Endothelial cell of umbilical vein (primary cell): ENCODE results near the gene CHCHD3. TPM values are rescaled to one million over a fixed set of nuclear protein-coding genes. Genes with fewer than 3 reads are reported as not detected.

Experiments
- BruUV-seq: library from RNA; stranded (reverse); fragments of 400-500 nt; replicated peaks from 2 replicates; lab custom pipeline; 2021; lab: Mats Ljungman, UMichigan
- CTCF ChIA-PET: fragments of 300-600, 350-600 bp; sonication (Branson Sonifier 250); formaldehyde crosslinking; loops from one replicate; lab custom pipeline; 2021; ENCODE audit warnings: antibody characterized with exemption, inconsistent platforms; lab: Charles Lee
- POLR2A ChIA-PET: fragments of 300-600, 350-600 bp; sonication (Branson Sonifier 250); formaldehyde crosslinking; loops from one replicate; lab custom pipeline; 2021; ENCODE audit warnings: antibody characterized with exemption, inconsistent platforms; lab: Charles Lee
- DNase-seq: peaks from one replicate; pipeline ENCODE4 v3.0.0-alpha.2; 2011; ENCODE audit warnings: low read depth, low spot score
- FAIRE-seq: peaks from 2 replicates; lab custom pipeline; 2011; peaks lifted over from hg19 to GRCh38; lab: Jason Lieb, UNC
- H2AFZ ChIP-seq: 2 replicates; pipeline ENCODE4 v1.6.0; 2012; ENCODE audit warnings: low read depth, low read length, control low read depth, inconsistent platforms
- H3K27ac ChIP-seq: 2 replicates; pipeline ENCODE4 v1.5.1; 2011; ENCODE audit warnings: low read depth, mild to moderate bottlenecking, control low read depth, low read length, moderate library complexity; ENCODE audit not compliant: insufficient read depth
- H3K27me3 ChIP-seq, 2 experiments: 2 replicates each; pipeline versions ENCODE4 v1.6.0 to v1.6.1; 2011; ENCODE audit warnings: low read length in 2 of 2, mixed read lengths in 1 of 2; ENCODE audit not compliant: control insufficient read depth in 2 of 2, insufficient read depth in 2 of 2
- H3K36me3 ChIP-seq, 2 experiments: 2 replicates in 1 of 2; 3 replicates in 1 of 2; pipeline ENCODE4 v1.5.1; 2011; ENCODE audit warnings: low read length in 2 of 2, mild to moderate bottlenecking in 1 of 2, moderate library complexity in 1 of 2; ENCODE audit not compliant: control insufficient read depth in 2 of 2, insufficient read depth in 2 of 2; ENCODE audit errors: extremely low read depth in 1 of 2
- H3K4me1 ChIP-seq: 3 replicates; pipeline ENCODE4 v1.5.1; 2011; ENCODE audit warnings: mild to moderate bottlenecking, low read length; ENCODE audit not compliant: control insufficient read depth, insufficient read depth; ENCODE audit errors: extremely low read depth
- H3K4me2 ChIP-seq: 2 replicates; pipeline ENCODE4 v1.6.1; 2011; ENCODE audit warnings: low read length, control low read depth, mixed read lengths; ENCODE audit not compliant: insufficient read depth
- H3K4me3 ChIP-seq, 3 experiments: fragments of 200-600 bp in 1 of 3; sonication (generic), shearing (Covaris generic) in 1 of 3; replicated peaks in 1 of 3; 2 replicates each; pipeline ENCODE4 v1.5.1; 2011 to 2016; ENCODE audit warnings: control low read depth in 3 of 3, low read length in 3 of 3, mild to moderate bottlenecking in 2 of 3, inconsistent platforms in 1 of 3, low read depth in 1 of 3, moderate library complexity in 1 of 3; ENCODE audit not compliant: insufficient read depth in 1 of 3
- H3K79me2 ChIP-seq: 2 replicates; pipeline ENCODE4 v1.6.0; 2012; ENCODE audit warnings: low read length, inconsistent platforms; ENCODE audit not compliant: control insufficient read depth, insufficient read depth
- H3K9ac ChIP-seq: replicated peaks from 2 replicates; pipeline ENCODE3; 2011; ENCODE audit warnings: low read length, control low read depth; ENCODE audit not compliant: insufficient read depth; ENCODE audit errors: extremely low read depth
- H3K9me1 ChIP-seq: replicated peaks from 3 replicates; pipeline ENCODE4 v1.6.0; 2011; ENCODE audit warnings: mild to moderate bottlenecking, low read length; ENCODE audit not compliant: control insufficient read depth, insufficient read depth; ENCODE audit errors: extremely low read depth
- H3K9me3 ChIP-seq: replicated peaks from 2 replicates; pipeline ENCODE4 v1.5.1; 2012; ENCODE audit warnings: low read length, inconsistent platforms; ENCODE audit not compliant: control insufficient read depth, insufficient read depth
- H4K20me1 ChIP-seq: replicated peaks from 2 replicates; pipeline ENCODE3; 2011; ENCODE audit warnings: mild to moderate bottlenecking, low read length; ENCODE audit not compliant: control insufficient read depth, insufficient read depth; ENCODE audit errors: extremely low read depth
- EZH2 ChIP-seq: IDR thresholded peaks from 2 replicates; pipeline ENCODE4 v1.6.1; 2012; ENCODE audit warnings: borderline replicate concordance, low read depth, mild to moderate bottlenecking, moderate library complexity, low read length, inconsistent platforms; ENCODE audit not compliant: severe bottlenecking
- FOS ChIP-seq: IDR thresholded peaks from 2 replicates; pipeline ENCODE4 v1.6.1; 2011; ENCODE audit warnings: mild to moderate bottlenecking, low read length, moderate library complexity, borderline replicate concordance; ENCODE audit not compliant: insufficient read depth
- GATA2 ChIP-seq: IDR thresholded peaks from 2 replicates; pipeline ENCODE4 v1.7.0; 2011; ENCODE audit warnings: low read depth, mild to moderate bottlenecking, moderate library complexity, mixed read lengths, low read length; ENCODE audit not compliant: insufficient read length, insufficient read depth
- JUN ChIP-seq: IDR thresholded peaks from 2 replicates; pipeline ENCODE4 v1.6.1; 2011; ENCODE audit warnings: borderline replicate concordance, low read depth; ENCODE audit not compliant: insufficient read length, insufficient read depth
- MYC ChIP-seq: IDR thresholded peaks from one replicate; pipeline ENCODE4 v1.6.1; 2011; ENCODE audit warnings: mild to moderate bottlenecking, low read depth, low read length
- POLR2A ChIP-seq: IDR thresholded peaks from 2 replicates; pipeline ENCODE4 v1.6.1; 2012; ENCODE audit warnings: low read depth, mild to moderate bottlenecking, control low read depth, low read length
- POLR2AphosphoS5 ChIP-seq: IDR thresholded peaks from 2 replicates; pipeline ENCODE4 v1.6.1; 2012; ENCODE audit warnings: low read depth, mild to moderate bottlenecking, control low read depth, low read length, moderate library complexity; ENCODE audit not compliant: insufficient read depth
- dilution Hi-C: fragments of 300-500 bp; cut with MboI; formaldehyde crosslinking; loops from one replicate; pipeline ENCODE4 v1.15.0; 2019; ENCODE audit warnings: low sequenced_read_pairs; ENCODE audit not compliant: extremely low pct_ligation_motif_present
- intact Hi-C: fragments of 100-400 bp; cut with micrococcal nuclease; formaldehyde crosslinking; loops from one replicate; pipeline ENCODE4 v1.10.0; 2022
- polyA plus RNA-seq, 4 experiments: library from polyadenylated mRNA; depleted of rRNA in 3 of 4; stranded (reverse) in 3 of 4; unstranded in 1 of 4; fragments of >200 nt; gene quantifications; 2 replicates each; pipeline versions ENCODE4 v1.2.1 to v1.2.3, GENCODE V29; 2011 to 2012; ENCODE audit warnings: missing spikeins in 1 of 4
- total RNA-seq: library from RNA; stranded (reverse); gene quantifications from 2 replicates; pipeline ENCODE4 v1.2.3, GENCODE V29; 2021
- TF ChIP-seq, protein P1 (sequence below): IDR thresholded peaks from 2 replicates; pipeline ENCODE4 v1.6.1; 2011; ENCODE audit not compliant: insufficient read depth, insufficient read length
- TF ChIP-seq, protein P2 (sequence below), 2 donors: IDR thresholded peaks; 1 replicate in 1 of 2; 2 replicates in 1 of 2; pipeline ENCODE4 v1.5.1; 2011; ENCODE audit warnings: low read length in 2 of 2, mild to moderate bottlenecking in 2 of 2, moderate library complexity in 2 of 2, control low read depth in 1 of 2, inconsistent platforms in 1 of 2, low read depth in 1 of 2; ENCODE audit not compliant: insufficient read depth in 1 of 2; ENCODE audit errors: extremely low read depth in 1 of 2

Gene CHCHD3
- total and polyA plus RNA-seq, 2 donors (not counting 3 experiments of a cell fraction or from before 2014, with no cell fraction given), result 22.0 to 63.7 TPM

DNA sequence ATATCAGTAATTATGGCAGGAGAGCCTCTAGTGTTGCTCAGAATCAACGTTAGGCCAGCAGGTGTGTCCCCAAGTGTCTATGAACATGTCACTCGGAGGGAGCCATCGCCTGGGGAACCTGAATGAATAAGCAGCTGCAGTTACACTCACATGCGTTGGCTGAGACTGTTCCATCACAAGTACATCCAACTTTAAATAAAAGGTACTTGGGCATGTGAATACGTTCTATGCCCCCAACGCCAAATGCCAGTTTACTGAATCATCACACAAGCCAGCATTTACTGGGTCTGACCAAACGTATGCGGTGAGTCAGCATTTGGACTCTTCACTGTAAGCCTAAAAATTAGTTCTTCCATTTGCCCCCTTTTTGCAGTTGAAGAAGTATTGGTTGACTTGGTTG, 298.1 kb downstream of the CHCHD3 start:
- H4K20me1 ChIP-seq, result no peaks in the 10 kb centered on the region
- peaks cover 0 to 2% of the 10 kb centered on the region in 2 experiments for H3K36me3 ChIP-seq
- intact Hi-C loops, result no loop called here
- DNase-seq, result no peak
- no peak overlapping the region for H3K4me3 ChIP-seq
- H3K9ac ChIP-seq, result no peak overlapping the region
- no peaks in the 10 kb centered on the region for H3K4me1 ChIP-seq
- dilution Hi-C loops, result no loop called here
- FAIRE-seq, result no peak
- no peaks in the 10 kb centered on the region for H3K9me1 ChIP-seq
- no TSS peak for BruUV-seq
- no peak overlapping the region for H3K27ac ChIP-seq
- ChIA-PET POLR2A (no interaction called here), CTCF (interaction anchor here (0.6 to 0.7 kb wide), 3 partner anchors 57 to 900 kb away, joined by 3 to 4 read pairs (median 3); no protein-coding TSS in a partner anchor)
- no peaks in the 10 kb centered on the region for H3K27me3 ChIP-seq
- no peaks in the 10 kb centered on the region for H3K9me3 ChIP-seq
- no peak for TF ChIP-seq POLR2AphosphoS5
- peak; percentile 5 for TF ChIP-seq JUN
- H3K79me2 ChIP-seq, result no peaks in the 10 kb centered on the region
- no peak overlapping the region for H3K4me2 ChIP-seq
- no peak overlapping the region for H2AFZ ChIP-seq

GRCh38 chr7:132782777-132783640, 298.9 kb downstream of the CHCHD3 start:
- Histone ChIP-seq H3K9me3 (no peaks in the 10 kb centered on the region), H3K27ac (no peak overlapping the region), H2AFZ (no peak overlapping the region), H3K4me3 (no peak overlapping the region), H4K20me1 (no peaks in the 10 kb centered on the region), H3K9me1 (no peaks in the 10 kb centered on the region), H3K9ac (no peak overlapping the region), H3K4me2 (no peak overlapping the region), H3K4me1 (no peaks in the 10 kb centered on the region), H3K79me2 (no peaks in the 10 kb centered on the region), H3K36me3 (peaks cover 0 to 2% of the 10 kb centered on the region in 2 experiments), H3K27me3 (no peaks in the 10 kb centered on the region)
- CTCF ChIA-PET, result no interaction called here
- dilution Hi-C loops (no loop called here), intact Hi-C loops (no loop called here)
- TF ChIP-seq POLR2AphosphoS5 (no peak), GATA2 (no peak), POLR2A (no peak), FOS (no peak), EZH2 (no peak), JUN (no peak), MYC (no peak)
- TF ChIP-seq, protein P1, sequence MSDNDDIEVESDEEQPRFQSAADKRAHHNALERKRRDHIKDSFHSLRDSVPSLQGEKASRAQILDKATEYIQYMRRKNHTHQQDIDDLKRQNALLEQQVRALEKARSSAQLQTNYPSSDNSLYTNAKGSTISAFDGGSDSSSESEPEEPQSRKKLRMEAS, result no peak
- TF ChIP-seq, protein P2, sequence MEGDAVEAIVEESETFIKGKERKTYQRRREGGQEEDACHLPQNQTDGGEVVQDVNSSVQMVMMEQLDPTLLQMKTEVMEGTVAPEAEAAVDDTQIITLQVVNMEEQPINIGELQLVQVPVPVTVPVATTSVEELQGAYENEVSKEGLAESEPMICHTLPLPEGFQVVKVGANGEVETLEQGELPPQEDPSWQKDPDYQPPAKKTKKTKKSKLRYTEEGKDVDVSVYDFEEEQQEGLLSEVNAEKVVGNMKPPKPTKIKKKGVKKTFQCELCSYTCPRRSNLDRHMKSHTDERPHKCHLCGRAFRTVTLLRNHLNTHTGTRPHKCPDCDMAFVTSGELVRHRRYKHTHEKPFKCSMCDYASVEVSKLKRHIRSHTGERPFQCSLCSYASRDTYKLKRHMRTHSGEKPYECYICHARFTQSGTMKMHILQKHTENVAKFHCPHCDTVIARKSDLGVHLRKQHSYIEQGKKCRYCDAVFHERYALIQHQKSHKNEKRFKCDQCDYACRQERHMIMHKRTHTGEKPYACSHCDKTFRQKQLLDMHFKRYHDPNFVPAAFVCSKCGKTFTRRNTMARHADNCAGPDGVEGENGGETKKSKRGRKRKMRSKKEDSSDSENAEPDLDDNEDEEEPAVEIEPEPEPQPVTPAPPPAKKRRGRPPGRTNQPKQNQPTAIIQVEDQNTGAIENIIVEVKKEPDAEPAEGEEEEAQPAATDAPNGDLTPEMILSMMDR (IDR thresholded peaks at IDR 0.05; ENCODE audit: extremely low read depth in 1 of 2, insufficient read depth in 1 of 2, low read depth in 1 of 2, low read length in 2 of 2), result no peak
- no peak for FAIRE-seq
- POLR2A ChIA-PET, result no interaction called here
- no peak for DNase-seq
- BruUV-seq, result no TSS peak
